EH (cell line): ENCODE results near the gene CCL3.
"Not testable (repeated sequence)": the region's sequence is repeated elsewhere in the genome, so short reads cannot be mapped to it uniquely, and the experiment has no call there.

Experiments used
- DNase-seq: peaks from one replicate; pipeline ENCODE4 v3.0.0-alpha.2; 2015; ENCODE audit warnings: low read depth

CCL3 gene

GRCh38 chr17:36086791-36087190 is 3.2 kb downstream of the CCL3 start:
- no peak for DNase-seq

- DNase-seq = peak; percentile 4
These were observed 4.2 kb downstream of the CCL3 start for GRCh38 chr17:36085765-36086164.

GRCh38 chr17:36083691-36084090 is 6.3 kb downstream of the CCL3 start:
- DNase-seq = not testable (repeated sequence)

DNA sequence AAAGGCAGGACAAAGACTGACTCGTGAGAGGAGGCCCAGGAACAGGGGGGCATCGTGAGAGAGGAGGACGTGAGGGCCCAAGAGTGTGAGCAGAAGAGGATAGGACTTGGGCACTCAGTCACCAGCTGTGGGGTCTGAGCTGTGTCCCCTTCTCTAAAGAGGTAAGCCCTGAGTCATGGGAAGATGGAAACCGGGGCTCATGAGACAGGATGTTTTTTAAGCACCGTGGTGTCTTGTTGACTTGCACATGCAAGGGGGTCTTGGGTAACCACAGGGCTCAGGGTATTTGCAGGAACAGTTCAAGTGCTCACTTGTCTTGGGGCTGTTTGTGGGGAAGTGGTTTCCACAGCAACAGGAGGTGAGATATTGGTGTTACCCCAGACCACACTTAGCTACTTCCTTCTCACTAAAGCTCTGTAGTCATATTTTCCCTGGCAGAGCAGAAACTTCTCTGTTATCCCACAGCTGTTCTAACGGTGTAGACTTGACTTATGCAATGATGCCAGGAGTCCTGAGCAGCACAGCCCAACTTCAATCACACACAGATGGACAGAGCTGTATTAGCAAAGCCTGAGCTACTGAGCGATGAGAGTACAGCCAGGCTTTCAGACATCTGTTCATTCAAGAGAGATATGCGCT is 7.3 kb downstream of the CCL3 start:
- not testable (repeated sequence) for DNase-seq

DNA sequence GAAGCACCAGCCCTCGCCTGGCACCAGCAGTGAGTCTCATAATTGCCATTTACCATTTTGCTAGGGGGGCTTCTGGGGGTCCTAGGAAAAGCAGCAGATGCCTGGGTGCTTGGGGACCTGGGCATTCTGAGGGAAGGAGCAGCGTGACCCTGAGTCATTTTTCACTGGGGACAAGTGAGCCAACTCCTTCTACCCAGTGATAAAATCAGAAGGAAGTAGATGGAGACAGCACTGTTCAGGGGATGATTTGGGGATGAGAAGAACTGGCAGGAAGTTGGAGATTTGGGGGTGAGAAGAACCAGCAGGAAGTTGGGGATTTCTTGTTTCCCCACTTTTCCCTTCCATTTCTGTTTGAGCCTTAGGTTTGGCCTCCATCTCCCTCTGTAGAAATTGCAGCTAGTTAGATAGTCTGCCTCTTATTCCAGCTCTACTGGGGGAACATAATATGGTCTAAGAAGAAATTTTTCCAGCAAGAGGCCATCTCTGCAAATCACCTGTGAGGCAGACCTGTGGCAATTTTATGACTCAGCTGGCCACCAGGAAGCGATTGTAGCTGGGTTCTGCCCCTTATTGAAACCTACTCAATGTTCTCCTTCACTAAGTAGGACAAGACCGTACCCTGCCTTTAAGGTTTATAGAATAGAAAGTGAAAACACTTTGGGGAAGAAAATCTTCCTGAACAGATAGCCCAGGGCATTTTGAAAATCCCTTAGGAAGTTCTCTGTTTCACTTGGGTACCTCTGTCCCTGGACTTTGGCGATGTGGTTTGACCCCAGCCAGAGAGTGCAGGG is 8.1 kb downstream of the CCL3 start:
- DNase-seq = not testable (repeated sequence)

DNA sequence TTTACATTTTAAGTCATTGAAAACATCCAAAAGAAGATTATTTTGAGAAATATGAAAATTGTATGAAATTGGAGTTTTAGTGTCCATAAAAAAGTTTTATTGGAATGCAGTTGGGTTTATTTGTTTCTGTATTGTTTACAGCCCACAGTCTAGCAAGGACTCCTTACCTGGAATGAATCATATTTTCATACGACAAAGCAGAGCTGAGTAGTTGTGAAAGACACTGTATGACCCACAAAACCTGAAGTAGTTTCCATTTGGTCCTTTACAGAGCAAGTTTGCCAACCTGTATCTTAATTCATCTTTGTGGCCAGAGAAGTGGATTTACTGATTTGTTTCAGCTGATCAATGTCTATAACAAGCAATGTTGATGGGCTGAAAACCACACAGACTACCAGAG is 15.6 kb downstream of the CCL3 start:
- DNase-seq = no peak

DNA sequence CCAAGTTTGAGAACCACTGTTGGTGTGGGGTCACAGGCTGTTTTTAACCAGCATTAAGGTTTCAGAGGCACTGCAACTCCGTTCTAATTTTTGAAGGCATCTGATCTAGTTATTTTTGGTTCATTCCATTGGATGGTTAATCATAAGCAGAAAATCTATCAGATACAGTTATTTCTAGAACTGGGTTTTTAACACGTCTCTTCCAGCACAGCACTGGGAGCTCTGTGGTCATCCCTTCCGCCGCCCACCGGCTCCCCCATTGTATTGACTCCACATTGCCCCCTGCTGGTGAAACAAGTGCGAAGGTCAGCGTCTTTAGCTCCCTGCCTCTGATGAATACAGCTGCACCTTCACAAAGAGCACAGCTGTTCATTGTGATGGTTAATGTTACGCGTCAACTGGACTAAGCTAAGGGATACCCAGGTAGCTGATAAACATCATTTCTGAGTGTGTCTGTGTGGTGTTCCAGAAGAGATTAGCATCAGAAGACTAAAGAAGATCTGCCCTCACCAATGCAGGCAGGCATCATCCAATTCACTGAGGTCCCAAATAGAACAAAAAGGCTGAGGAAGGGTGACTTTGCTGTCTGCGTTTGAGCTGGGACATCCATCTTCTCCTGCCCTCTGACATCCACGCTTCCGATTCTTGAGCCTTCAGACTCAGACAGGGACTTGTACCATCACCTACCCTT is 17.4 kb downstream of the CCL3 start:
- peak; percentile 27 for DNase-seq

DNA sequence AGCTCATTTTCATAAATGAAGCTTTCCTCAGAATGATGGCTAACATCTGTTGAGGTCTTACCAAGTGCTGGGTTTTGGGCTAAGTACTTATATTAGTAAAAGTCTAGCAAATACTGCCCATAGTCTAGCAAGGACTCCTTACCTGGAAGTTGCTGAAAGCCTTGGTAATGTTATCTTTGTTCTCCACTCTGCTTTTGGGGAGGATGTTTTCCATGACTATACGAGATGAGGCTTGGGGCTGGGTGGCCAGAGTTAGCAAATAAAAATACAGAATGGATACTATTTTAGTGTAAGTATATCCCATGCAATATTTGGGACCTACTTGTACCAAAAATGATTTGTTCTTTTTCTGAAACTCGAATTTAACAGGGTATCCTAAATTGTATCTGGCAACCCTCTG is 18.2 kb downstream of the CCL3 start:
- no peak for DNase-seq

DNA sequence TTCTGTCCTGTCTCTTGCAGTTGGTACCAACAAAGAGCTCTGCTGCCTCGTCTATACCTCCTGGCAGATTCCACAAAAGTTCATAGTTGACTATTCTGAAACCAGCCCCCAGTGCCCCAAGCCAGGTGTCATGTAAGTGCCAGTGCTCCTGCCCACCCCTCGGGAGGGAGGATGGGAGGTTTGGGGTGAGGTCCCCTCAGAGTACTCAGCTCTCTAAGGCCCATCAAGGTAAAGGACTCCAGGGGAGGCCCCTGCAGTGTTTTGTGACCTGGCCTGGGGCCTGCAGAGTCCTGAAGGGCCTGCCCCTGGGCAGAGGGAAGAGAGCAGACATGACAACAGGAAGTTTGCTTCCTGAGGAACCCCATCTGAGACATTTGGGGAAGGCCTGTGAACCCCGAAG is 19.5 kb downstream of the CCL3 start:
- no peak for DNase-seq

- no peak for DNase-seq
These were observed 20.8 kb downstream of the CCL3 start for GRCh38 chr17:36069136-36069535.

DNA sequence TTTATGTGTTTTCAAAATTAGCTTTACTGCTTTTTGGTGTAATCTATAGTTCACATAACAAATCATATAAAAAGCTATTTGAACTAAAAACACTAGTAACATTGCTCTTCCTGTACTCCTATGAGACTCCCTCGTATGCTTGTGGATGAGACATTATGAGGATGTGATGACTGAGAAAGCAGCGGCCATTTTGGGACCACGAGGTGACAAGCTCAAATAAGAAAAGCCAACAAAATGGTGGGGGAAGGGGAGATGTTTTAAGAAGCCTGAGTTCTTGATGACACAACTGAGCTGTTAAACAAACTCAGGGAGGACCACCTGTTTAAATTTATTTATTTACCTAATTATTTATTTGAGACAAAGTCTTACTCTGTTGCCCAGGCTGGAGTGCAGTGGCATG is 21.4 kb downstream of the CCL3 start:
- DNase-seq = no peak

GRCh38 chr17:36066365-36066985 is 23.5 kb downstream of the CCL3 start:
- DNase-seq = no peak

DNA sequence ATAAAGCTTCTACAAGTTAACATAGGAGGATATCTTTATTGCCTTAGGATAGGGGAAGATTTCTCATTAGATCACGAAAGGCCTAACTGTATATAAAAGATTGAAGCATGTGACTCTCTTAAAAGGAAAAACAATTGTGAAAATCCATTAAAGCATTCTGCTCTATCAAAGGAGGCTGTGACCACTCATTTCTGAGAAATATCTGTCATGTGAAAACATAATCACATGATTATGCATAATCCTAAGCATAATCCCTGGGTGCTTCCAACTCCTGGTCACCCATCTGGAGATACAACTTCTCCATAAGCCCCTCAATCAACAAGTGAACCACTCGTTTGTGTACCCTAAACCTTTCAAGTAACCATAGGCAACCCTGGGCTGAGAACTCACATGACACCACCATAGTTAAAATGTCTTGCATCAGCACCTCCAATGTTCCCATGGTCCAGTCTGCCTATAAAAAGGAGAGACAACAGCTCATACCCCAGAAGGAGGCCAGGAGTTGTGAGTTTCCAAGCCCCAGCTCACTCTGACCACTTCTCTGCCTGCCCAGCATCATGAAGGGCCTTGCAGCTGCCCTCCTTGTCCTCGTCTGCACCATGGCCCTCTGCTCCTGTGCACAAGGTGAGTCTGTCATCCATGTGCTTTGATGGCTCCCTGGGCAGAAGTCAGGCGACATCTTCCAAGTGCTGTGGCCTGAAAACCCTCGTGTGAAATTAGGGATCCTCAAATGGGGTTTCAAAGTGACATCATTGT is 26.0 kb downstream of the CCL3 start, which contains the start of gene CCL18:
Gene CCL18, plus strand, starts transcription at position 487 of the 756 bp plus-strand sequence. Its CDS starts 71 bp downstream, at position 558.
- no peak for DNase-seq

GRCh38 chr17:36060816-36061215 is 29.1 kb downstream of the CCL3 start:
- no peak for DNase-seq

DNA sequence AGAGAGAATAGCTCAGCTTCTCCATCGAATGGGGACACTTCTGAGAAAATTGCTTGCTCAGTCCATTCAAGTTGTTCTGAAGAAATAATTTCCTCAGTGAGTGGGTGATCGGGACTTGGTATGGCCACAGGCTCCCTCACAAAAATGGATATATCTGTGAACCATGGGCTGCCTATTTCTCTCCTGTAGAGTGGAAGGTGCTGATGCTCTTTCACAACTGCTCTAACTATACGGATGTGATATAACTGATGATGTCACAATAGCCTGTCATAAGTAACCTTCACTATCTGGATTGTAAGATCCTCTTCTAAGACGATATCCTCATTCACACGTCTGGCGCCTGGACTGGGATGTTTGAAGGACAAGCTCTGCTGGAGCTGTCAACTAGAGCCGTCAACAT is 30.5 kb downstream of the CCL3 start:
- DNase-seq = no peak

DNA sequence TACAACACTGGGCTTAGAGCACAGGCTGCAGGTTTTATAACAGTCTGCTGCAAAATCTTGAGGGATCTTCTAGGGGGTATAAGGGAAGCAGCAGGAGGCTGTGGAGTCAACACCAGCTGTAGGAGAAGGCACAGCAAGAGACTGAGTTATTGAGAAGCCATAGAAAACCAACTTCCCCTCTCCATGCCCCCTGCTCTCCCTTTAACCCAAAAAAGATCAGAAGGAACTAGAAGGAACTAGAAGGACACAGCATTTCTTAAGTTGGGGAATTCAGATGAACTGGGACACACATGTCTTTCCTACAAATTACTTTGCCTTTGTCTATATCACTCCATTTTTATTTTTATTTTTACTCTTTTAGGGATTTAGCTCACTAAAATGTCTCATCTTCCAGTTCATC is 32.0 kb downstream of the CCL3 start:
- DNase-seq = no peak

- DNase-seq = no peak
These were observed 33.9 kb downstream of the CCL3 start for GRCh38 chr17:36055921-36056520.

- no peak for DNase-seq
These were observed 34.8 kb downstream of the CCL3 start for GRCh38 chr17:36055171-36055570.

DNA sequence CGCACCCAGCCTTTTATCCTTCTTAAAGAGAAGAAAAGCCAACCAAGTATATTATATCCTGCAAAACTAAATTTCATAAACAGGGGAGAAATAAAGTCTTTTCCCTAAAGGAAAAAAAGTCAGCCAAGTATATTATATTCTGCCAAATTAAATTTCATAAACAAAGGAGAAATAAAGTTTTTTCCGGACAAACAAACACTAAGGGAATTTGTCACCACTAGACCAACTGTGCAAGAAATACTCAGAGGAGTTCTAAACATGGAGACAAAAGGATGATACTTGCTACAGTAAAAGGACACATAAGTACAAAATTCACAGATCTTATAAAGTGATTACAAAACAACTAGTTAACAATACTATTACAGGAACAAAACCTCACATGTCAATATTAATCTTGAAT is 40.3 kb downstream of the CCL3 start:
- DNase-seq = no peak

GRCh38 chr17:36048066-36048465 is 41.9 kb downstream of the CCL3 start:
- DNase-seq = no peak
